ENCODE data around the gene ASB6. TPM values are rescaled to one million over a fixed set of nuclear protein-coding genes. Genes with fewer than 3 reads are reported as not detected.
"Not testable (repeated sequence)": the region's sequence is repeated elsewhere in the genome, so short reads cannot be mapped to it uniquely, and the experiment has no call there.

The ASB6 gene
- total RNA-seq, 1 donor from 2014 or later = 14.6 TPM

GRCh38 chr9:129644902-129645301 lies 3.0 kb upstream of the ASB6 start:
- DNase-seq (ENCODE audit: low spot score) = no peak

GRCh38 chr9:129644365-129644764 lies 2.4 kb upstream of the ASB6 start:
- DNase-seq (ENCODE audit: low spot score) = no peak

- DNase-seq (ENCODE audit: low spot score) = no peak
These were observed 1.8 kb upstream of the ASB6 start for GRCh38 chr9:129643706-129644105.

GRCh38 chr9:129640871-129641749 lies 841 bp downstream of the ASB6 start:
- no peak for DNase-seq (ENCODE audit: low spot score)

- no peak for DNase-seq (ENCODE audit: low spot score)
These were observed 1.7 kb downstream of the ASB6 start for GRCh38 chr9:129640086-129640870.

- DNase-seq (ENCODE audit: low spot score) = no peak
These were observed 2.2 kb downstream of the ASB6 start for GRCh38 chr9:129639756-129640085.

GRCh38 chr9:129639034-129639630 lies 2.8 kb downstream of the ASB6 start:
- DNase-seq (ENCODE audit: low spot score) = no peak

GRCh38 chr9:129637673-129638439 lies 4.1 kb downstream of the ASB6 start:
- DNase-seq (ENCODE audit: low spot score) = no peak

- DNase-seq (ENCODE audit: low spot score) = no peak
These were observed 4.8 kb downstream of the ASB6 start for GRCh38 chr9:129637102-129637501.

GRCh38 chr9:129636343-129636742 lies 5.6 kb downstream of the ASB6 start:
- DNase-seq (ENCODE audit: low spot score) = not testable (repeated sequence)

- DNase-seq (ENCODE audit: low spot score) = no peak
These were observed 6.6 kb downstream of the ASB6 start for GRCh38 chr9:129635099-129636065.

- DNase-seq (ENCODE audit: low spot score) = no peak
These were observed 8.1 kb downstream of the ASB6 start for GRCh38 chr9:129633848-129634247.

GRCh38 chr9:129633207-129633606 lies 8.7 kb downstream of the ASB6 start:
- no peak for DNase-seq (ENCODE audit: low spot score)

- no peak for DNase-seq (ENCODE audit: low spot score)
These were observed 9.5 kb downstream of the ASB6 start for GRCh38 chr9:129632460-129632859.

- no peak for DNase-seq (ENCODE audit: low spot score)
These were observed 10.2 kb downstream of the ASB6 start for GRCh38 chr9:129631674-129632129.

GRCh38 chr9:129630967-129631673 lies 10.8 kb downstream of the ASB6 start:
- DNase-seq (ENCODE audit: low spot score) = no peak

GRCh38 chr9:129629251-129629820 lies 12.6 kb downstream of the ASB6 start:
- DNase-seq (ENCODE audit: low spot score) = no peak

- no peak for DNase-seq (ENCODE audit: low spot score)
These were observed 13.2 kb downstream of the ASB6 start for GRCh38 chr9:129628709-129629108.

All from mesenteric fat pad (tissue), 1 donor.